ENCODE results near the gene ERICH6B. TPM values are rescaled to one million over a fixed set of nuclear protein-coding genes. Genes with fewer than 3 reads are reported as not detected.

Gene ERICH6B
- total RNA-seq, 1 donor from 2014 or later = not detected

DNA sequence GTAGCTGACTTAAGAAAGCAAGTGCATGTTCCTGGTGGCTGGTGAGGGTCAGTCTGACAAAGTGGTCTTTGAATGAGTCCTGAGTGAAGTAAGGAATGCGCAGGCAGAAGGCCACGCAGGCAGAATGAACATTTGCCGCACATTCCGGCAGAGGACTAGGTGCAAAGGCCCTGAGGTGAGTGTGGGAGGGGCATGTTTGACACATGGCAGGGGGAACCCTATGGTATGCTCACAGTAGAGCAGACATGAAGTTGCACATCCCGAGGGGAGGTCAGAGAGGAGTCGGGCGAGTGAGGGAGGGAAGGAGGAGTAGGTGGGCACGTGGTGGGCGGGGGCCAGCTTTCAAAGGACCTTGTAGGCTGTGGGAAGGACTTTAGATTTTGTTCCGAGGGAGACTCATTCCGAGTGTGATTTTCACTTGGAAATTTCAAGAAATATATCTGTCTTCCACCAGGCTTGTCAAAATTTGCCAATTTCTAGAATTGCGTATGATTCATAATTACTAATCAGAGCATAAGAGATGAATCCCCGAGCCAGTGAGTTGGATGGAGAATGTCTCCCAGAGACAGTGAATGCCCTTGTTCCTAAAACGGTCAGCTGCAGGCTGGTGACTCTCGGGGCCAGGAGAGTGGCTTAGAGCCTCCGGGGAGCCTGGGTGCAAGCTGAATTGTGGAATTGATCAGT is 40.3 kb downstream of the ERICH6B start:
- Histone ChIP-seq H3K27ac (ENCODE audit: low read depth, low read length) (no peak overlapping the region), H3K4me1 (ENCODE audit: insufficient read depth, low read length) (no peaks in the 10 kb centered on the region), H3K4me2 (ENCODE audit: low read length) (no peak overlapping the region), H3K27me3 (ENCODE audit: insufficient read depth, low read length) (peaks cover 18% of the 10 kb centered on the region), H3K36me3 (ENCODE audit: insufficient read depth, low read length) (no peaks in the 10 kb centered on the region), H3K4me3 (ENCODE audit: insufficient read depth, low read depth, low read length) (no peak overlapping the region), H3K9me3 (ENCODE audit: insufficient read depth, low read depth, low read length) (no peaks in the 10 kb centered on the region), H4K20me1 (ENCODE audit: insufficient read depth, low read length) (no peaks in the 10 kb centered on the region), H3K79me2 (ENCODE audit: insufficient read depth, low read length) (no peaks in the 10 kb centered on the region), H3K9ac (ENCODE audit: low read length) (no peak overlapping the region), H2AFZ (ENCODE audit: low read depth, low read length) (no peak overlapping the region)
- Mint-ChIP-seq H3K27me3 (ENCODE audit: low read depth, unreplicated experiment) (peaks cover 33% of the 10 kb centered on the region), H3K36me3 (ENCODE audit: low read depth, unreplicated experiment) (no peaks in the 10 kb centered on the region), H3K4me3 (ENCODE audit: unreplicated experiment) (no peak overlapping the region), H3K4me1 (ENCODE audit: low read depth, unreplicated experiment) (no peaks in the 10 kb centered on the region), H3K27ac (ENCODE audit: unreplicated experiment) (no peak overlapping the region), H3K9me3 (ENCODE audit: unreplicated experiment) (peaks cover 4% of the 10 kb centered on the region)
- no peak for FAIRE-seq
- DNase-seq (ENCODE audit: low read depth) = no peak
- TF ChIP-seq, protein P1, sequence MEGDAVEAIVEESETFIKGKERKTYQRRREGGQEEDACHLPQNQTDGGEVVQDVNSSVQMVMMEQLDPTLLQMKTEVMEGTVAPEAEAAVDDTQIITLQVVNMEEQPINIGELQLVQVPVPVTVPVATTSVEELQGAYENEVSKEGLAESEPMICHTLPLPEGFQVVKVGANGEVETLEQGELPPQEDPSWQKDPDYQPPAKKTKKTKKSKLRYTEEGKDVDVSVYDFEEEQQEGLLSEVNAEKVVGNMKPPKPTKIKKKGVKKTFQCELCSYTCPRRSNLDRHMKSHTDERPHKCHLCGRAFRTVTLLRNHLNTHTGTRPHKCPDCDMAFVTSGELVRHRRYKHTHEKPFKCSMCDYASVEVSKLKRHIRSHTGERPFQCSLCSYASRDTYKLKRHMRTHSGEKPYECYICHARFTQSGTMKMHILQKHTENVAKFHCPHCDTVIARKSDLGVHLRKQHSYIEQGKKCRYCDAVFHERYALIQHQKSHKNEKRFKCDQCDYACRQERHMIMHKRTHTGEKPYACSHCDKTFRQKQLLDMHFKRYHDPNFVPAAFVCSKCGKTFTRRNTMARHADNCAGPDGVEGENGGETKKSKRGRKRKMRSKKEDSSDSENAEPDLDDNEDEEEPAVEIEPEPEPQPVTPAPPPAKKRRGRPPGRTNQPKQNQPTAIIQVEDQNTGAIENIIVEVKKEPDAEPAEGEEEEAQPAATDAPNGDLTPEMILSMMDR (IDR thresholded peaks at IDR 0.05; ENCODE audit: insufficient read depth, low read depth, low read length) = no peak
- no peak for TF ChIP-seq EZH2 (IDR thresholded peaks at IDR 0.05; ENCODE audit: insufficient read depth, low read length)

DNA sequence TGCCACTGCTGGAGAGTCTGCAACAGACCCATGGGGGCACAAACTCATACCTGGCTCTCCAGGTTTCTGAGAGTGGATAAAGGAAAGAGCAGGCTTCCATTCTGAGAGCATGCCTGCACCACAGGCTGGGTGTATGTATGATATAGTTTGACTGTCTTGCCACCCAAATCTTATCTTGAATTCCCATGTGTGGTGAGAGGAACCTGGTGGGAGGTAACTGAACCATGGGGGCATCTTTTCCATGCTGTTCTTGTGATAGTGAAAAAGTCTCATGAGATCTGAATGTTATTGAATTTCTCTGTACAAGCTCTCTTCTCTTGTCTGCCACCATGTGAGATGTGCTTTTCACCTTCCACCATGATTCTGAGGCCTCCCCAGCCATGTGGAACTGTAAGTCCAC is 50.2 kb downstream of the ERICH6B start:
- H3K27ac Mint-ChIP-seq (ENCODE audit: unreplicated experiment) = no peak overlapping the region
- Histone ChIP-seq H3K4me3 (ENCODE audit: insufficient read depth, low read depth, low read length) (no peak overlapping the region), H3K4me1 (ENCODE audit: insufficient read depth, low read length) (no peaks in the 10 kb centered on the region), H3K27ac (ENCODE audit: low read depth, low read length) (no peak overlapping the region), H3K79me2 (ENCODE audit: insufficient read depth, low read length) (no peaks in the 10 kb centered on the region), H3K9me3 (ENCODE audit: insufficient read depth, low read depth, low read length) (no peaks in the 10 kb centered on the region), H3K36me3 (ENCODE audit: insufficient read depth, low read length) (no peaks in the 10 kb centered on the region), H3K27me3 (ENCODE audit: insufficient read depth, low read length) (peaks cover 5% of the 10 kb centered on the region), H3K4me2 (ENCODE audit: low read length) (no peak overlapping the region), H4K20me1 (ENCODE audit: insufficient read depth, low read length) (no peaks in the 10 kb centered on the region), H2AFZ (ENCODE audit: low read depth, low read length) (no peak overlapping the region), H3K9ac (ENCODE audit: low read length) (no peak overlapping the region)
- peaks cover 9% of the 10 kb centered on the region for H3K4me1 Mint-ChIP-seq (ENCODE audit: low read depth, unreplicated experiment)
- peaks cover 5% of the 10 kb centered on the region for H3K27me3 Mint-ChIP-seq (ENCODE audit: low read depth, unreplicated experiment)
- no peak for TF ChIP-seq EZH2 (IDR thresholded peaks at IDR 0.05; ENCODE audit: insufficient read depth, low read length)
- TF ChIP-seq, protein P1 (IDR thresholded peaks at IDR 0.05; ENCODE audit: insufficient read depth, low read depth, low read length) = no peak
- H3K4me3 Mint-ChIP-seq (ENCODE audit: unreplicated experiment) = no peak overlapping the region
- DNase-seq (ENCODE audit: low read depth) (no peak), FAIRE-seq (no peak)
- peaks cover 2% of the 10 kb centered on the region for H3K36me3 Mint-ChIP-seq (ENCODE audit: low read depth, unreplicated experiment)
- H3K9me3 Mint-ChIP-seq (ENCODE audit: unreplicated experiment) = peaks cover 13% of the 10 kb centered on the region

DNA sequence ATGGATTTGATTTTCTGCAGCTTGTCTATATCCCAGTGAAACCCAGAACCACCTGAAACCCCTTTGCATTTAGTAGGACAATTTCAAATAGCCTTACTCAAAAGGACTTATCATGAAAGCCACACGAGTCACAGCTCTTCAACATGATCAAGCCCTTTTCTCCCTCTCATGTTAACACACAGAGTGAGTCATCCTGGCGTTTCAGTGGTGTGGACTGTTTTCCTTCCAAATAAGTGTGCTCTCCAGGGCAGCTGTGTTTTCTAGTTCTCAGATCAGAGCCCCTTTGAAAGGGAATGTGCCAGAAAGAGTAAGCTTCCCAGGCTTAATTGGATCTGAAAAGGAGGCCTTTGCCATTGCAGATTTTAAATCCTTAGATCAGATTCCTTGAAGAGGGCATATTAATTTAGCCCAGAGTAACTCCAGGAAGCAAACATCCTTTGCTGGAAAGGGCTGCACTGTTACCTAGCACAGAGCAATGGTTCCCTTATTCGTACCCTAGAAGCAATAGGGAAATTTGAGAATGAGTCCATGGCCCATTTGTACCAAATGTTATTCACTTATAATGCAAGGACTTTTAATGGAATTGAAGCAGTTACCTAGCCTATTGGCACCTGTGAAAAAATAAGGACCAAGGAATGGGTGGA is 51.3 kb downstream of the ERICH6B start:
- Mint-ChIP-seq H3K9me3 (ENCODE audit: unreplicated experiment) (peaks cover 13% of the 10 kb centered on the region), H3K36me3 (ENCODE audit: low read depth, unreplicated experiment) (peaks cover under 1% of the 10 kb centered on the region), H3K27me3 (ENCODE audit: low read depth, unreplicated experiment) (peaks cover 5% of the 10 kb centered on the region), H3K27ac (ENCODE audit: unreplicated experiment) (no peak overlapping the region), H3K4me1 (ENCODE audit: low read depth, unreplicated experiment) (peaks cover 9% of the 10 kb centered on the region), H3K4me3 (ENCODE audit: unreplicated experiment) (no peak overlapping the region)
- no peak overlapping the region for H3K4me2 ChIP-seq (ENCODE audit: low read length)
- DNase-seq (ENCODE audit: low read depth) = peak; percentile 60
- FAIRE-seq = no peak
- H3K4me1 ChIP-seq (ENCODE audit: insufficient read depth, low read length) = no peaks in the 10 kb centered on the region
- no peak overlapping the region for H3K4me3 ChIP-seq (ENCODE audit: insufficient read depth, low read depth, low read length)
- peaks cover 5% of the 10 kb centered on the region for H3K27me3 ChIP-seq (ENCODE audit: insufficient read depth, low read length)
- no peaks in the 10 kb centered on the region for H4K20me1 ChIP-seq (ENCODE audit: insufficient read depth, low read length)
- no peaks in the 10 kb centered on the region for H3K79me2 ChIP-seq (ENCODE audit: insufficient read depth, low read length)
- TF ChIP-seq EZH2 (IDR thresholded peaks at IDR 0.05; ENCODE audit: insufficient read depth, low read length) = no peak
- TF ChIP-seq, protein P1 (IDR thresholded peaks at IDR 0.05; ENCODE audit: insufficient read depth, low read depth, low read length) = no peak
- H2AFZ ChIP-seq (ENCODE audit: low read depth, low read length) = no peak overlapping the region
- H3K9ac ChIP-seq (ENCODE audit: low read length) = no peak overlapping the region
- H3K27ac ChIP-seq (ENCODE audit: low read depth, low read length) = no peak overlapping the region
- no peaks in the 10 kb centered on the region for H3K36me3 ChIP-seq (ENCODE audit: insufficient read depth, low read length)
- no peaks in the 10 kb centered on the region for H3K9me3 ChIP-seq (ENCODE audit: insufficient read depth, low read depth, low read length)
